Stimulated activated CD8-positive, alpha-beta memory T cell treated with anti-CD3 and anti-CD28 coated beads, Interleukin-4, amount 100 ng/mL, for 4 hours (primary cell): ENCODE results near the gene SLC1A5.
"Not testable (repeated sequence)": the region's sequence is repeated elsewhere in the genome, so short reads cannot be mapped to it uniquely, and the experiment has no call there.

Experiments used
- DNase-seq, 2 donors: peaks; one replicate each; pipeline ENCODE4 v3.0.0-alpha.2; 2020; ENCODE audit warnings: low read depth in 2 of 2, low spot score in 1 of 2

The SLC1A5 gene

GRCh38 chr19:46772170-46773017 lies 16.0 kb downstream of the SLC1A5 start:
- no peak for DNase-seq

- DNase-seq = not testable (repeated sequence)
These were observed 19.6 kb downstream of the SLC1A5 start for GRCh38 chr19:46768746-46769145.

- DNase-seq = peak in 1 of 2 donors; percentile 41
These were observed 21.7 kb downstream of the SLC1A5 start for GRCh38 chr19:46766569-46767317.

- no peak for DNase-seq
These were observed 23.5 kb downstream of the SLC1A5 start for GRCh38 chr19:46764817-46765291.

GRCh38 chr19:46762245-46762890 lies 26.0 kb downstream of the SLC1A5 start:
- no peak for DNase-seq

GRCh38 chr19:46761418-46761831 lies 27.0 kb downstream of the SLC1A5 start:
- no peak for DNase-seq

GRCh38 chr19:46760897-46761296 lies 27.5 kb downstream of the SLC1A5 start:
- not testable (repeated sequence) for DNase-seq

GRCh38 chr19:46760363-46760762 lies 28.0 kb downstream of the SLC1A5 start:
- DNase-seq = no peak

- DNase-seq = no peak
These were observed 28.5 kb downstream of the SLC1A5 start for GRCh38 chr19:46759817-46760333.

- DNase-seq = no peak
These were observed 29.2 kb downstream of the SLC1A5 start for GRCh38 chr19:46759206-46759605.

GRCh38 chr19:46756544-46756888 lies 31.9 kb downstream of the SLC1A5 start:
- no peak for DNase-seq

- DNase-seq = no peak
These were observed 32.4 kb downstream of the SLC1A5 start for GRCh38 chr19:46755853-46756543.

GRCh38 chr19:46755077-46755852 lies 33.1 kb downstream of the SLC1A5 start:
- DNase-seq = no peak

GRCh38 chr19:46753420-46754155 lies 34.8 kb downstream of the SLC1A5 start:
- peak in 1 of 2 donors; percentile 28 for DNase-seq

- peak; percentile 41 to 80 for DNase-seq
These were observed 39.9 kb downstream of the SLC1A5 start for GRCh38 chr19:46748325-46749109.

- no peak for DNase-seq
These were observed 41.9 kb downstream of the SLC1A5 start, which contains the start of gene STRN4 for GRCh38 chr19:46746281-46747057. STRN4 (minus strand) TSS chr19:46746450; CDS start chr19:46746430, 20 bp downstream.

GRCh38 chr19:46745521-46746280 lies 42.7 kb downstream of the SLC1A5 start, which contains the start of gene FKRP:
FKRP (plus strand) TSS chr19:46746057; CDS start chr19:46755451, 9,394 bp downstream.
- no peak for DNase-seq
